Measurements from ENCODE around the gene BBX.
"Not testable (repeated sequence)": the region's sequence is repeated elsewhere in the genome, so short reads cannot be mapped to it uniquely, and the experiment has no call there.

Gene BBX

GRCh38 chr3:107542665-107543064 is 19.9 kb downstream of the BBX start:
- H3K9ac ChIP-seq (ENCODE audit: low read depth, low read length) = no peak overlapping the region
- H3K27me3 ChIP-seq (ENCODE audit: control insufficient read depth, insufficient read depth, low read length) = no peaks in the 10 kb centered on the region
- no peak overlapping the region for H3K27ac ChIP-seq (ENCODE audit: low read depth, low read length)
- H3K4me1 ChIP-seq (ENCODE audit: control insufficient read depth, insufficient read depth, low read length) = peaks cover 9% of the 10 kb centered on the region
- no peaks in the 10 kb centered on the region for H3K9me3 ChIP-seq (ENCODE audit: control insufficient read depth, insufficient read depth, low read length)
- peaks cover 3% of the 10 kb centered on the region; the same call in 1 of the 2 replicates for H3K36me3 ChIP-seq (ENCODE audit: control insufficient read depth, insufficient read depth, low read length)
- H3K4me3 ChIP-seq (ENCODE audit: low read depth, low read length) = no peak overlapping the region

GRCh38 chr3:107543666-107544065 is 20.9 kb downstream of the BBX start:
- H3K4me1 ChIP-seq (ENCODE audit: control insufficient read depth, insufficient read depth, low read length) = peaks cover 9% of the 10 kb centered on the region
- H3K36me3 ChIP-seq (ENCODE audit: control insufficient read depth, insufficient read depth, low read length) = no peaks in the 10 kb centered on the region
- H3K9ac ChIP-seq (ENCODE audit: low read depth, low read length) = no peak overlapping the region
- H3K9me3 ChIP-seq (ENCODE audit: control insufficient read depth, insufficient read depth, low read length) = no peaks in the 10 kb centered on the region
- H3K4me3 ChIP-seq (ENCODE audit: low read depth, low read length) = no peak overlapping the region
- H3K27me3 ChIP-seq (ENCODE audit: control insufficient read depth, insufficient read depth, low read length) = no peaks in the 10 kb centered on the region
- no peak overlapping the region for H3K27ac ChIP-seq (ENCODE audit: low read depth, low read length)

- H3K27me3 ChIP-seq (ENCODE audit: control insufficient read depth, insufficient read depth, low read length) = no peaks in the 10 kb centered on the region
- peaks cover 9% of the 10 kb centered on the region for H3K4me1 ChIP-seq (ENCODE audit: control insufficient read depth, insufficient read depth, low read length)
- H3K9me3 ChIP-seq (ENCODE audit: control insufficient read depth, insufficient read depth, low read length) = no peaks in the 10 kb centered on the region
- H3K27ac ChIP-seq (ENCODE audit: low read depth, low read length) = no peak overlapping the region
- H3K36me3 ChIP-seq (ENCODE audit: control insufficient read depth, insufficient read depth, low read length) = no peaks in the 10 kb centered on the region
- no peak overlapping the region for H3K9ac ChIP-seq (ENCODE audit: low read depth, low read length)
- H3K4me3 ChIP-seq (ENCODE audit: low read depth, low read length) = no peak overlapping the region
These were observed 22.9 kb downstream of the BBX start for GRCh38 chr3:107545680-107546120.

GRCh38 chr3:107548601-107549000 is 25.8 kb downstream of the BBX start:
- H3K36me3 ChIP-seq (ENCODE audit: control insufficient read depth, insufficient read depth, low read length) = no peaks in the 10 kb centered on the region
- peaks cover under 1% of the 10 kb centered on the region for H3K4me1 ChIP-seq (ENCODE audit: control insufficient read depth, insufficient read depth, low read length)
- no peaks in the 10 kb centered on the region for H3K27me3 ChIP-seq (ENCODE audit: control insufficient read depth, insufficient read depth, low read length)
- no peak overlapping the region for H3K4me3 ChIP-seq (ENCODE audit: low read depth, low read length)
- H3K9me3 ChIP-seq (ENCODE audit: control insufficient read depth, insufficient read depth, low read length) = no peaks in the 10 kb centered on the region
- no peak overlapping the region for H3K27ac ChIP-seq (ENCODE audit: low read depth, low read length)
- no peak overlapping the region for H3K9ac ChIP-seq (ENCODE audit: low read depth, low read length)

GRCh38 chr3:107555359-107555758 is 32.6 kb downstream of the BBX start:
- Histone ChIP-seq H3K4me1 (ENCODE audit: control insufficient read depth, insufficient read depth, low read length) (no peaks in the 10 kb centered on the region), H3K36me3 (ENCODE audit: control insufficient read depth, insufficient read depth, low read length) (no peaks in the 10 kb centered on the region), H3K27me3 (ENCODE audit: control insufficient read depth, insufficient read depth, low read length) (no peaks in the 10 kb centered on the region), H3K9me3 (ENCODE audit: control insufficient read depth, insufficient read depth, low read length) (no peaks in the 10 kb centered on the region), H3K9ac (ENCODE audit: low read depth, low read length) (no peak overlapping the region), H3K27ac (ENCODE audit: low read depth, low read length) (no peak overlapping the region), H3K4me3 (ENCODE audit: low read depth, low read length) (no peak overlapping the region)

- no peak overlapping the region for H3K9ac ChIP-seq (ENCODE audit: low read depth, low read length)
- H3K4me1 ChIP-seq (ENCODE audit: control insufficient read depth, insufficient read depth, low read length) = peaks cover 4% of the 10 kb centered on the region; the same call in 1 of the 2 replicates
- no peaks in the 10 kb centered on the region for H3K27me3 ChIP-seq (ENCODE audit: control insufficient read depth, insufficient read depth, low read length)
- H3K4me3 ChIP-seq (ENCODE audit: low read depth, low read length) = no peak overlapping the region
- H3K9me3 ChIP-seq (ENCODE audit: control insufficient read depth, insufficient read depth, low read length) = no peaks in the 10 kb centered on the region
- no peaks in the 10 kb centered on the region for H3K36me3 ChIP-seq (ENCODE audit: control insufficient read depth, insufficient read depth, low read length)
- no peak overlapping the region for H3K27ac ChIP-seq (ENCODE audit: low read depth, low read length)
These were observed 35.0 kb downstream of the BBX start for GRCh38 chr3:107557743-107558142.

GRCh38 chr3:107560166-107560565 is 37.4 kb downstream of the BBX start:
- Histone ChIP-seq H3K27ac (ENCODE audit: low read depth, low read length) (no peak overlapping the region), H3K36me3 (ENCODE audit: control insufficient read depth, insufficient read depth, low read length) (no peaks in the 10 kb centered on the region), H3K4me1 (ENCODE audit: control insufficient read depth, insufficient read depth, low read length) (peaks cover 7% of the 10 kb centered on the region; the same call in 1 of the 2 replicates), H3K4me3 (ENCODE audit: low read depth, low read length) (no peak overlapping the region), H3K9me3 (ENCODE audit: control insufficient read depth, insufficient read depth, low read length) (no peaks in the 10 kb centered on the region), H3K27me3 (ENCODE audit: control insufficient read depth, insufficient read depth, low read length) (no peaks in the 10 kb centered on the region), H3K9ac (ENCODE audit: low read depth, low read length) (no peak overlapping the region)

- H3K4me3 ChIP-seq (ENCODE audit: low read depth, low read length) = no peak overlapping the region
- H3K9me3 ChIP-seq (ENCODE audit: control insufficient read depth, insufficient read depth, low read length) = no peaks in the 10 kb centered on the region
- no peaks in the 10 kb centered on the region for H3K36me3 ChIP-seq (ENCODE audit: control insufficient read depth, insufficient read depth, low read length)
- H3K27ac ChIP-seq (ENCODE audit: low read depth, low read length) = no peak overlapping the region
- H3K9ac ChIP-seq (ENCODE audit: low read depth, low read length) = no peak overlapping the region
- H3K27me3 ChIP-seq (ENCODE audit: control insufficient read depth, insufficient read depth, low read length) = no peaks in the 10 kb centered on the region
- peaks cover 7% of the 10 kb centered on the region; the same call in 1 of the 2 replicates for H3K4me1 ChIP-seq (ENCODE audit: control insufficient read depth, insufficient read depth, low read length)
These were observed 39.2 kb downstream of the BBX start for GRCh38 chr3:107561980-107562379.

- no peak overlapping the region for H3K27ac ChIP-seq (ENCODE audit: low read depth, low read length)
- no peak overlapping the region for H3K9ac ChIP-seq (ENCODE audit: low read depth, low read length)
- no peaks in the 10 kb centered on the region for H3K27me3 ChIP-seq (ENCODE audit: control insufficient read depth, insufficient read depth, low read length)
- no peaks in the 10 kb centered on the region for H3K9me3 ChIP-seq (ENCODE audit: control insufficient read depth, insufficient read depth, low read length)
- peaks cover 13% of the 10 kb centered on the region; the same call in 1 of the 2 replicates for H3K4me1 ChIP-seq (ENCODE audit: control insufficient read depth, insufficient read depth, low read length)
- H3K4me3 ChIP-seq (ENCODE audit: low read depth, low read length) = no peak overlapping the region
- no peaks in the 10 kb centered on the region for H3K36me3 ChIP-seq (ENCODE audit: control insufficient read depth, insufficient read depth, low read length)
These were observed 40.3 kb downstream of the BBX start for GRCh38 chr3:107562969-107563529.

GRCh38 chr3:107565244-107565643 is 42.5 kb downstream of the BBX start:
- not testable (repeated sequence) for H3K36me3 ChIP-seq (ENCODE audit: control insufficient read depth, insufficient read depth, low read length); H3K27me3 ChIP-seq (ENCODE audit: control insufficient read depth, insufficient read depth, low read length); H3K9me3 ChIP-seq (ENCODE audit: control insufficient read depth, insufficient read depth, low read length); H3K27ac ChIP-seq (ENCODE audit: low read depth, low read length); H3K4me3 ChIP-seq (ENCODE audit: low read depth, low read length); H3K9ac ChIP-seq (ENCODE audit: low read depth, low read length)
- peaks cover 13% of the 10 kb centered on the region; the same call in 1 of the 2 replicates for H3K4me1 ChIP-seq (ENCODE audit: control insufficient read depth, insufficient read depth, low read length)

- H3K27ac ChIP-seq (ENCODE audit: low read depth, low read length); H3K9me3 ChIP-seq (ENCODE audit: control insufficient read depth, insufficient read depth, low read length); H3K36me3 ChIP-seq (ENCODE audit: control insufficient read depth, insufficient read depth, low read length); H3K9ac ChIP-seq (ENCODE audit: low read depth, low read length); H3K27me3 ChIP-seq (ENCODE audit: control insufficient read depth, insufficient read depth, low read length); H3K4me3 ChIP-seq (ENCODE audit: low read depth, low read length); H3K4me1 ChIP-seq (ENCODE audit: control insufficient read depth, insufficient read depth, low read length): not testable (repeated sequence)
These were observed 48.3 kb downstream of the BBX start for GRCh38 chr3:107571089-107571488.

All from HUES48 (cell line).